ENCODE measurements around the gene SLCO4A1. TPM values are rescaled to one million over a fixed set of nuclear protein-coding genes. Genes with fewer than 3 reads are reported as not detected.

Gene SLCO4A1
- total and polyA plus RNA-seq, 2 donors (not counting 3 experiments of a cell fraction or from before 2014, with no cell fraction given), result 1.4 to 4.1 TPM

- H3K9me1 ChIP-seq (replicated peaks; ENCODE audit: control insufficient read depth, extremely low read depth, insufficient read depth, low read length), result no peaks in the 10 kb centered on the region
- ChIA-PET CTCF (no interaction called here), POLR2A (no interaction called here)
- H2AFZ ChIP-seq (ENCODE audit: low read depth, low read length), result no peak overlapping the region
- dilution Hi-C loops (cut with MboI; ENCODE audit: extremely low pct_ligation_motif_present, low sequenced_read_pairs) (no loop called here), intact Hi-C loops (cut with micrococcal nuclease) (no loop called here)
- no peaks in the 10 kb centered on the region for H3K36me3 ChIP-seq (ENCODE audit: control insufficient read depth in 2 of 2, extremely low read depth in 1 of 2, insufficient read depth in 2 of 2, low read length in 2 of 2)
- no peak overlapping the region for H3K4me3 ChIP-seq (replicated peaks in 1 of 3; ENCODE audit: insufficient read depth in 1 of 3, low read depth in 1 of 3, low read length in 3 of 3)
- H3K27me3 ChIP-seq (ENCODE audit: control insufficient read depth in 2 of 2, insufficient read depth in 2 of 2, low read length in 2 of 2), result peaks cover 0 to 4% of the 10 kb centered on the region in 2 experiments
- H3K79me2 ChIP-seq (ENCODE audit: control insufficient read depth, insufficient read depth, low read length), result no peaks in the 10 kb centered on the region
- H3K4me1 ChIP-seq (ENCODE audit: control insufficient read depth, extremely low read depth, insufficient read depth, low read length), result peaks cover 14% of the 10 kb centered on the region
- H3K27ac ChIP-seq (ENCODE audit: insufficient read depth, low read depth, low read length), result no peak overlapping the region
- DNase-seq (ENCODE audit: low read depth, low spot score) (no peak), FAIRE-seq (no peak)
- TF ChIP-seq JUN (IDR thresholded peaks at IDR 0.05; ENCODE audit: borderline replicate concordance, insufficient read depth, insufficient read length, low read depth) (no peak), GATA2 (IDR thresholded peaks at IDR 0.05; ENCODE audit: insufficient read depth, insufficient read length, low read depth, low read length) (no peak), POLR2A (IDR thresholded peaks at IDR 0.05; ENCODE audit: low read depth, low read length) (no peak), MYC (IDR thresholded peaks at IDR 0.05; ENCODE audit: low read depth, low read length) (no peak), EZH2 (IDR thresholded peaks at IDR 0.05; ENCODE audit: borderline replicate concordance, low read depth, low read length, severe bottlenecking) (no peak), FOS (IDR thresholded peaks at IDR 0.05; ENCODE audit: borderline replicate concordance, insufficient read depth, low read length) (no peak), POLR2AphosphoS5 (IDR thresholded peaks at IDR 0.05; ENCODE audit: insufficient read depth, low read depth, low read length) (no peak)
- TF ChIP-seq, protein P1, sequence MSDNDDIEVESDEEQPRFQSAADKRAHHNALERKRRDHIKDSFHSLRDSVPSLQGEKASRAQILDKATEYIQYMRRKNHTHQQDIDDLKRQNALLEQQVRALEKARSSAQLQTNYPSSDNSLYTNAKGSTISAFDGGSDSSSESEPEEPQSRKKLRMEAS (IDR thresholded peaks at IDR 0.05; ENCODE audit: insufficient read depth, insufficient read length), result no peak
- TF ChIP-seq, protein P2, sequence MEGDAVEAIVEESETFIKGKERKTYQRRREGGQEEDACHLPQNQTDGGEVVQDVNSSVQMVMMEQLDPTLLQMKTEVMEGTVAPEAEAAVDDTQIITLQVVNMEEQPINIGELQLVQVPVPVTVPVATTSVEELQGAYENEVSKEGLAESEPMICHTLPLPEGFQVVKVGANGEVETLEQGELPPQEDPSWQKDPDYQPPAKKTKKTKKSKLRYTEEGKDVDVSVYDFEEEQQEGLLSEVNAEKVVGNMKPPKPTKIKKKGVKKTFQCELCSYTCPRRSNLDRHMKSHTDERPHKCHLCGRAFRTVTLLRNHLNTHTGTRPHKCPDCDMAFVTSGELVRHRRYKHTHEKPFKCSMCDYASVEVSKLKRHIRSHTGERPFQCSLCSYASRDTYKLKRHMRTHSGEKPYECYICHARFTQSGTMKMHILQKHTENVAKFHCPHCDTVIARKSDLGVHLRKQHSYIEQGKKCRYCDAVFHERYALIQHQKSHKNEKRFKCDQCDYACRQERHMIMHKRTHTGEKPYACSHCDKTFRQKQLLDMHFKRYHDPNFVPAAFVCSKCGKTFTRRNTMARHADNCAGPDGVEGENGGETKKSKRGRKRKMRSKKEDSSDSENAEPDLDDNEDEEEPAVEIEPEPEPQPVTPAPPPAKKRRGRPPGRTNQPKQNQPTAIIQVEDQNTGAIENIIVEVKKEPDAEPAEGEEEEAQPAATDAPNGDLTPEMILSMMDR (IDR thresholded peaks at IDR 0.05; ENCODE audit: extremely low read depth in 1 of 2, insufficient read depth in 1 of 2, low read depth in 1 of 2, low read length in 2 of 2), result no peak
- no peaks in the 10 kb centered on the region for H3K9me3 ChIP-seq (replicated peaks; ENCODE audit: control insufficient read depth, insufficient read depth, low read length)
- no peaks in the 10 kb centered on the region for H4K20me1 ChIP-seq (replicated peaks; ENCODE audit: control insufficient read depth, extremely low read depth, insufficient read depth, low read length)
- BruUV-seq (replicated peaks), result no TSS peak
- H3K9ac ChIP-seq (replicated peaks; ENCODE audit: extremely low read depth, insufficient read depth, low read length), result no peak overlapping the region
- H3K4me2 ChIP-seq (ENCODE audit: insufficient read depth, low read length), result no peak overlapping the region
These were observed 14.2 kb upstream of the SLCO4A1 start for GRCh38 chr20:62627901-62628612.
